ENCODE results near the gene AARS2.
A peak's percentile ranks its signal among the peaks of the same experiment; 100 is the strongest.
"Not testable (repeated sequence)": the region's sequence is repeated elsewhere in the genome, so short reads cannot be mapped to it uniquely, and the experiment has no call there.

The AARS2 gene

GRCh38 chr6:44312901-44313788, at the start of gene AARS2:
AARS2 (minus strand) TSS chr6:44313347; CDS start chr6:44313323, 24 bp downstream.
- peak within 1 kb of the TSS; percentile 95 for H3K4me3 ChIP-seq
- peak within 1 kb of the TSS; percentile 51 to 82 for H3K27ac ChIP-seq
- DNase-seq (ENCODE audit: low spot score): peak; percentile 88
- peak; percentile 96 for TF ChIP-seq CTCF (IDR thresholded peaks at IDR 0.05)

GRCh38 chr6:44361947-44362346, 48.8 kb upstream of the AARS2 start:
- no peak for DNase-seq (ENCODE audit: low spot score)
- H3K27ac ChIP-seq: no peak overlapping the region
- H3K4me3 ChIP-seq: no peak overlapping the region
- no peak for TF ChIP-seq CTCF (IDR thresholded peaks at IDR 0.05)

- Histone ChIP-seq H3K4me3 (no peak overlapping the region), H3K27ac (no peak overlapping the region)
- no peak for TF ChIP-seq CTCF (IDR thresholded peaks at IDR 0.05)
- DNase-seq (ENCODE audit: low spot score): no peak
These were observed 46.8 kb upstream of the AARS2 start for GRCh38 chr6:44359973-44360372.

- no peak overlapping the region for H3K4me3 ChIP-seq
- no peak for DNase-seq (ENCODE audit: low spot score)
- no peak for TF ChIP-seq CTCF (IDR thresholded peaks at IDR 0.05)
- no peak overlapping the region for H3K27ac ChIP-seq
These were observed 43.3 kb upstream of the AARS2 start for GRCh38 chr6:44356487-44356886.

GRCh38 chr6:44355640-44356039, 42.5 kb upstream of the AARS2 start:
- no peak for DNase-seq (ENCODE audit: low spot score)
- TF ChIP-seq CTCF (IDR thresholded peaks at IDR 0.05): no peak
- H3K4me3 ChIP-seq: no peak overlapping the region
- no peak overlapping the region for H3K27ac ChIP-seq

GRCh38 chr6:44353336-44353735, 40.2 kb upstream of the AARS2 start:
- Histone ChIP-seq H3K27ac (no peak overlapping the region), H3K4me3 (no peak overlapping the region)
- DNase-seq (ENCODE audit: low spot score): no peak
- TF ChIP-seq CTCF (IDR thresholded peaks at IDR 0.05): no peak

GRCh38 chr6:44352259-44352658, 39.1 kb upstream of the AARS2 start:
- DNase-seq (ENCODE audit: low spot score): no peak
- H3K27ac ChIP-seq: no peak overlapping the region
- no peak for TF ChIP-seq CTCF (IDR thresholded peaks at IDR 0.05)
- no peak overlapping the region for H3K4me3 ChIP-seq

- H3K4me3 ChIP-seq; H3K27ac ChIP-seq; DNase-seq (ENCODE audit: low spot score): not testable (repeated sequence)
These were observed 37.5 kb upstream of the AARS2 start for GRCh38 chr6:44350650-44350994.

All from coronary artery (tissue), 2 donors.